Measurements from ENCODE around the gene DOK6.

Gene DOK6

GRCh38 chr18:69747388-69747787 lies 346.7 kb downstream of the DOK6 start:
- no peak overlapping the region for H3K4me3 ChIP-seq (replicated peaks in 1 of 2; ENCODE audit: low read depth in 2 of 2, low read length in 2 of 2)
- no peak for TF ChIP-seq CTCF (IDR thresholded peaks at IDR 0.05; ENCODE audit: low read depth, low read length)
- no peak for DNase-seq (ENCODE audit: low read depth in 2 of 2)

- DNase-seq (ENCODE audit: low read depth in 2 of 2), result no peak
These were observed 352.2 kb downstream of the DOK6 start for GRCh38 chr18:69752737-69753380.

GRCh38 chr18:69754108-69754507 lies 353.4 kb downstream of the DOK6 start:
- no peak for TF ChIP-seq CTCF (IDR thresholded peaks at IDR 0.05; ENCODE audit: low read depth, low read length)
- DNase-seq (ENCODE audit: low read depth in 2 of 2), result no peak
- no peak overlapping the region for H3K4me3 ChIP-seq (replicated peaks in 1 of 2; ENCODE audit: low read depth in 2 of 2, low read length in 2 of 2)

More at GRCh38 chr18:69752737-69753380, 352.2 kb downstream of the DOK6 start:
- TF ChIP-seq CTCF (IDR thresholded peaks at IDR 0.05; ENCODE audit: low read depth, low read length), result no peak
- no peak overlapping the region for H3K4me3 ChIP-seq (replicated peaks in 1 of 2; ENCODE audit: low read depth in 2 of 2, low read length in 2 of 2)

- no peak for TF ChIP-seq CTCF (IDR thresholded peaks at IDR 0.05; ENCODE audit: low read depth, low read length)
- H3K4me3 ChIP-seq (replicated peaks in 1 of 2; ENCODE audit: low read depth in 2 of 2, low read length in 2 of 2), result no peak overlapping the region
- DNase-seq (ENCODE audit: low read depth in 2 of 2), result no peak
These were observed 354.4 kb downstream of the DOK6 start for GRCh38 chr18:69755041-69755440.

GRCh38 chr18:69755856-69756496 lies 355.3 kb downstream of the DOK6 start:
- no peak overlapping the region for H3K4me3 ChIP-seq (replicated peaks in 1 of 2; ENCODE audit: low read depth in 2 of 2, low read length in 2 of 2)
- TF ChIP-seq CTCF (IDR thresholded peaks at IDR 0.05; ENCODE audit: low read depth, low read length), result no peak
- DNase-seq (ENCODE audit: low read depth in 2 of 2), result no peak

- DNase-seq (ENCODE audit: low read depth in 2 of 2), result peak in 1 of 2 donors; percentile 6
- no peak overlapping the region for H3K4me3 ChIP-seq (replicated peaks in 1 of 2; ENCODE audit: low read depth in 2 of 2, low read length in 2 of 2)
- no peak for TF ChIP-seq CTCF (IDR thresholded peaks at IDR 0.05; ENCODE audit: low read depth, low read length)
These were observed 357.0 kb downstream of the DOK6 start for GRCh38 chr18:69757733-69758132.
